PC-9 (cell line): ENCODE data around the gene RNF8. TPM values are rescaled to one million over a fixed set of nuclear protein-coding genes. Genes with fewer than 3 reads are reported as not detected.
"Not testable (repeated sequence)": the region's sequence is repeated elsewhere in the genome, so short reads cannot be mapped to it uniquely, and the experiment has no call there.

Experiments used
- BruUV-seq: library from RNA; stranded (reverse); fragments of 400-500 nt; replicated peaks from 2 replicates; lab custom pipeline; 2021; lab: Mats Ljungman, UMichigan
- CTCF ChIA-PET: fragments of 300-600 bp; sonication (Branson Sonifier 250); formaldehyde crosslinking; loops from one replicate; lab custom pipeline; 2022; ENCODE audit warnings: antibody characterized with exemption; lab: Charles Lee
- POLR2A ChIA-PET: fragments of 300-600 bp; sonication (Branson Sonifier 250); formaldehyde crosslinking; loops from one replicate; lab custom pipeline; 2022; ENCODE audit warnings: antibody characterized with exemption; ENCODE audit not compliant: unreplicated experiment; lab: Charles Lee
- DNase-seq, 2 experiments: peaks; one replicate each; pipeline versions ENCODE4 v3.0.0 to v3.0.0-alpha.2; 2015 to 2022; ENCODE audit warnings: mixed read lengths in 1 of 2
- H2AFZ ChIP-seq: fragments of 200-600 bp; sonication (generic); 2 replicates; pipeline ENCODE4 v1.8.1; 2017; ENCODE audit warnings: antibody characterized with exemption
- H3F3A ChIP-seq: fragments of 200-600 bp; sonication (generic); 2 replicates; pipeline ENCODE4 v1.8.1; 2017; ENCODE audit warnings: antibody characterized with exemption, mild to moderate bottlenecking, low read depth; ENCODE audit not compliant: insufficient read depth
- H3K27ac ChIP-seq: fragments of 200-600 bp; sonication (generic); 2 replicates; pipeline ENCODE4 v1.6.1; 2016; ENCODE audit warnings: mixed run types
- H3K27me3 ChIP-seq: fragments of 200-600 bp; sonication (generic); 2 replicates; pipeline ENCODE4 v1.6.1; 2016; ENCODE audit warnings: low read depth, mixed run types; ENCODE audit not compliant: insufficient read depth
- H3K36me3 ChIP-seq: fragments of 200-600 bp; sonication (generic); 2 replicates; pipeline ENCODE4 v1.6.1; 2016; ENCODE audit warnings: low read depth, mixed run types
- H3K4me1 ChIP-seq: fragments of 200-600 bp; sonication (generic); replicated peaks from 2 replicates; pipeline ENCODE4 v1.6.1; 2016; ENCODE audit warnings: mixed run types; ENCODE audit not compliant: insufficient read depth
- H3K4me2 ChIP-seq: fragments of 200-600 bp; sonication (generic); 2 replicates; pipeline ENCODE4 v1.6.1; 2017; ENCODE audit warnings: mixed run types
- H3K4me3 ChIP-seq: fragments of 200-600 bp; sonication (generic); 2 replicates; pipeline ENCODE4 v1.6.1; 2016; ENCODE audit warnings: mixed run types
- H3K79me2 ChIP-seq: fragments of 200-600 bp; sonication (generic); 2 replicates; pipeline ENCODE4 v1.6.1; 2017; ENCODE audit warnings: low read depth, mixed run types
- H3K9me2 ChIP-seq: fragments of 200-600 bp; sonication (generic); 2 replicates; pipeline ENCODE4 v1.8.1; 2017; ENCODE audit warnings: mild to moderate bottlenecking; ENCODE audit not compliant: insufficient read depth
- H3K9me3 ChIP-seq: fragments of 200-600 bp; sonication (generic); 2 replicates; pipeline ENCODE4 v1.8.1; 2016; ENCODE audit warnings: low read depth; ENCODE audit not compliant: insufficient read depth
- H4K20me1 ChIP-seq: fragments of 200-600 bp; sonication (generic); 2 replicates; pipeline ENCODE4 v1.8.1; 2017; ENCODE audit not compliant: insufficient read depth
- CTCF ChIP-seq: fragments of 200-600 bp; sonication (generic); conservative IDR thresholded peaks from 2 replicates; pipeline ENCODE4 v1.6.1; 2017; ENCODE audit warnings: mixed run types, antibody characterized with exemption, mild to moderate bottlenecking, moderate library complexity
- EZH2 ChIP-seq: fragments of 200-600 bp; sonication (generic); IDR thresholded peaks from 2 replicates; pipeline ENCODE4 v1.8.0; 2017; ENCODE audit warnings: antibody characterized with exemption, low read depth
- intact Hi-C: fragments of 100-400 bp; cut with micrococcal nuclease; formaldehyde crosslinking; loops from one replicate; pipeline ENCODE4 v1.10.0; 2022; ENCODE audit not compliant: unreplicated experiment
- total RNA-seq: library from RNA; stranded (reverse); gene quantifications from 2 replicates; pipeline ENCODE4 v1.2.3, GENCODE V29; 2021

The RNF8 gene
- total RNA-seq, 1 experiment from 2014 or later: 17.5 TPM

GRCh38 chr6:37305841-37306425, 47.9 kb upstream of the RNF8 start:
- H3F3A ChIP-seq: 0 out of 2 replicates have a peak, but pooled peaks cover 9% of the 10 kb centered on the region

GRCh38 chr6:37306624-37307222, 47.1 kb upstream of the RNF8 start:
- Histone ChIP-seq H3K36me3 (no peaks in the 10 kb centered on the region), H3F3A (0 out of 2 replicates have a peak, but pooled peaks cover 9% of the 10 kb centered on the region), H3K9me2 (no peaks in the 10 kb centered on the region), H4K20me1 (peaks cover 3% of the 10 kb centered on the region; the same call in 1 of the 2 replicates), H3K4me1 (no peaks in the 10 kb centered on the region), H3K27ac (no peak overlapping the region), H3K4me2 (no peak overlapping the region), H3K4me3 (no peak overlapping the region), H3K27me3 (no peaks in the 10 kb centered on the region), H3K9me3 (no peaks in the 10 kb centered on the region), H2AFZ (no peak overlapping the region), H3K79me2 (no peaks in the 10 kb centered on the region)
- TF ChIP-seq EZH2 (no peak), CTCF (no peak)
- BruUV-seq: no TSS peak
- ChIA-PET CTCF (no interaction called here), POLR2A (no interaction called here)
- DNase-seq: peak in 1 of 2 experiments; percentile 8
- intact Hi-C loops: loop anchor here (10.0 kb wide), 1 partner anchor 82 kb away; no protein-coding TSS in a partner anchor

More at GRCh38 chr6:37305841-37306425, 47.9 kb upstream of the RNF8 start:
- TF ChIP-seq EZH2: no peak
- no peak for TF ChIP-seq CTCF
- CTCF ChIA-PET: no interaction called here
- POLR2A ChIA-PET: no interaction called here
- H3K9me2 ChIP-seq: no peaks in the 10 kb centered on the region
- H3K9me3 ChIP-seq: no peaks in the 10 kb centered on the region
- intact Hi-C loops: loop anchor here (10.0 kb wide), 1 partner anchor 81 kb away; no protein-coding TSS in a partner anchor
- H3K4me2 ChIP-seq: no peak overlapping the region
- H3K4me3 ChIP-seq: no peak overlapping the region
- peak in 1 of 2 experiments; percentile 31 for DNase-seq
- BruUV-seq: no TSS peak
- H4K20me1 ChIP-seq: peaks cover 3% of the 10 kb centered on the region; the same call in 1 of the 2 replicates
- H3K27ac ChIP-seq: no peak overlapping the region
- no peaks in the 10 kb centered on the region for H3K4me1 ChIP-seq
- no peaks in the 10 kb centered on the region for H3K27me3 ChIP-seq
- no peak overlapping the region for H2AFZ ChIP-seq
- no peaks in the 10 kb centered on the region for H3K79me2 ChIP-seq
- no peaks in the 10 kb centered on the region for H3K36me3 ChIP-seq

GRCh38 chr6:37307484-37307883, 46.3 kb upstream of the RNF8 start:
- H3K9me2 ChIP-seq, DNase-seq, H3K4me1 ChIP-seq, H3K27me3 ChIP-seq, BruUV-seq, H4K20me1 ChIP-seq, H3F3A ChIP-seq, H3K4me3 ChIP-seq, H2AFZ ChIP-seq, H3K27ac ChIP-seq, H3K36me3 ChIP-seq, CTCF ChIA-PET, POLR2A ChIA-PET, H3K4me2 ChIP-seq, H3K9me3 ChIP-seq, H3K79me2 ChIP-seq: not testable (repeated sequence)
- intact Hi-C loops: loop anchor here (10.0 kb wide), 1 partner anchor 83 kb away; no protein-coding TSS in a partner anchor
